DMS 273 (cell line): ENCODE data around the gene RASA4B.
"Not testable (repeated sequence)": the region's sequence is repeated elsewhere in the genome, so short reads cannot be mapped to it uniquely, and the experiment has no call there.

Experiments used
- DNase-seq: peaks from one replicate; lab custom pipeline; 2025; ENCODE audit not compliant: unreplicated experiment; lab: John Stamatoyannopoulos, UW

RASA4B gene

DNA sequence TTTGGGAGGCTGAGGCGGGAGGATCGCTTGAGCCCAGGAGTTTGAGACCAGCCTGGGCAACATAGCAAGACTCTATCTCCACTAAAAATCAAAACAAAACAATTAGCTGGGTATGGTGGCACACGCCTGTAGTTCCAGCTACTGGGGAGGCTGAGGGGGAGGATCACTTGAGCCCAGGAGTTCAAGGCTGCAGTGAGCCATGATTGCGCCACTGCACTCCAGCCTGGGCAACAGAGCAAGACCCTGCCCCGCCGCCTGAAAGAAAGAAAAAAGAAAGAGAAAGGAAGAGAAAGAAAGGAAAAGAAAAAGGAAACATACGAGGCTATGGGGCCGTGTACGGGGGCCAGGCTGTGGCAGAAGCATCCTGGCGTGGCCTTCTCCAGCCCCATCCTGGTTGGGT, 62.6 kb downstream of the RASA4B start:
- DNase-seq, result not testable (repeated sequence)

DNA sequence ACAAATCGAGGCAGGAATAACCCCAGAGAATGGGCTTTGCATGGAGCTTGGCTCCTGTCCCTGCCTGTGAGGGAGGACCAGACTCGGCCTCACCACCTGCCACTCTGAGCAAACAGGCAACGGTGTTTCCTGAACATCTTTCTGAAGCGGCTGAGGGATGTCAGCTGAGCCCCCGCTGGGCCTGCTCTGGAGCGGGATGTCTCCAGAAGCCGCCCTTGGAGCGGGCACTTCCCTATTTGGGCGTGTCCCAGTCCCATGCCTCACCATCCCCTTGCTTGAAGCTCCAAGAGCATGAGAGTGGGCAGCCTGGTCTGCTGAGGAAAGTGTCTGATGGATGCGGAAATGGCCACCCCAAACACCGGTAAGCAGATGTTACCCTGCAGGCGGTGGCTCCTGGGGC, 63.1 kb downstream of the RASA4B start:
- DNase-seq, result peak; percentile 90

DNA sequence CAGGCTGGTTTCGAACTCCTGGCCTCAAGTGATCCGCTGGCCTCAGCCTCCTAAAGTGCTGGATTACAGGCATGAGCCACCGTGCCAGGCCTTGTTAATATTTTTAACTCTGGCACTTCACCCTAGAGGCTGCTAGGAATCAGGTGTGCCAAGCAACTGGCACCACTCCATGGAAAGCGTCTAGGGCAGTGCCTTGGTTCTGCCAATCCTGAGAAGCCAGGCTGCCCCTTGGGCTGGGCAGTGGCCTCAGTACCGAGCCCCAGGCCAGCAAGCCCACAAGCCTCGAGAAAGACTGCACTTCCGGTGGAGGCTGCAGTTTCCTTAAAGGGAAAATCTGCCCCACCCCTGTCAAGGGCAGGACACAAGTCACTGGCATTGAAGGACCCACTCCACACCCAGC, 64.3 kb downstream of the RASA4B start:
- DNase-seq, result no peak

DNA sequence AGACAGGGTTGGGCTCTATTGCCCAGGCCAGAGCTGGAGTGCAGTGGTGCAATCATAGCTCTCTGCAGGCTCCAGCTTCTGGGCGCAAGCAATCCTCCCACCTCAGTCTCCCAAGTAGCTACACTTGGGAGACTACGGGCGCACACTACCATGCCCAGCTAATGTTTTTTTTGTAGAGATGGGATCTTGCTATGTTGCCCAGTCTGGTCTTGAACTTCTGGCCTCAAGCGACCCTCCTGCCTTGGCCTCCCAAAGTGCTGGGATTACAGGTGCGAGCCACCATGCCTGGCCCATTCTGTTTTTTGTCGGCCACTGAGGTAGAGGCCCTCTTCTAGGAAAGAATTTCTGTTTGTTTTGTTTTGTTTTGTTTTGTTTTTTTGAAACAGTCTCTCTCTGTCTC, 65.1 kb downstream of the RASA4B start:
- DNase-seq, result no peak

DNA sequence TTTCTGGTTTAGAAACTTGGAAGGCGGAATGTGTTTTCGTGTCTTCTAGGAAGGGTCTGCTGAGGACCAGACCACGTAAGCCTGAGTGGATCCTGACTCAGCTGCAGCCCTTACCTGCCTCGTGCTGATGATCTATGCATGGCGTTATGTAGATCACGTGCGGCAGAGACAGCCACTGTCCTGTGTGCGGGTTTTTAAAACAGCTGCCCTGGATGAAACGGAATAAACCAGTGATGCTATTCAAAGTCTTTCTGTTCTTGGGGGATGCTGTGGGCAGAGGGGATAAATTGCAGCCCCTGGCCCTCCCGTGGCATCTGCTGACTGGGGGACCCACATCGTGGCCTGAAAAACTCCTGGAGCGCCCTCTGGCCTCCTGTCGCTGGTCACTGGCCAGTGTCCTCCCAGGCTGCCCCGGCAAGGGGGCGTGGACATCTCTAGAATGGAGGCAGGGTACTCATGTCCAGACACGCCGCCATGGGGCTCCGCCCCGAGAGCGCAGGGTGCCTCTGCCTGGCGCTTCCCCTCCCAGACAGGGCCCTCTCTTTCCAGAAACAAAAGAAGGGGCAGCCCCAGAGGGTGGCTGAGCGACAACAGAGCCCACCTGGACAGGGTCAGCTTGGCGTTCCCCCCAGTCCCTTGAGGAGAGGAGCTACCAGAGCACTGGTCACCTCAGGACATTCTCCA, 66.1 kb downstream of the RASA4B start:
- DNase-seq, result no peak

DNA sequence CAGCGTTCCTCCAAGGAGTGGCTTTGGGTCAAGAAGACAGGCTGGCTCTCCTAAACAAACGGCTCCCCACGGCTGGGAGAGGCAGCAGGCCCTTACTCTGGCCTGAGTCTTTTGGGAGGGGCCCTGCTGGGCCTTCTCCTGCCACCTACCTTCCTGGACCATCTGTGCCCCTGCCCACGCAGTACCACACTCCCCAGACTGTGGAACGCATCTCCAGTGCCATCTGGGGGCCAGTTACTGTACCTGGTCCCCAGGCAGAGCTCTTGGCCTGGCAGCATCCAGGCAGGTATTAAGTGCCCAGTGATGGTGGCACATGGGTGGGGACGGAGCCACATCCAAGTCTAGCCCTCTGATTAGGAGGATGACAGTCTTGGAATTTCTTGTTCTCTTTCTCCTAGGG, 67.3 kb downstream of the RASA4B start:
- DNase-seq, result peak; percentile 89

DNA sequence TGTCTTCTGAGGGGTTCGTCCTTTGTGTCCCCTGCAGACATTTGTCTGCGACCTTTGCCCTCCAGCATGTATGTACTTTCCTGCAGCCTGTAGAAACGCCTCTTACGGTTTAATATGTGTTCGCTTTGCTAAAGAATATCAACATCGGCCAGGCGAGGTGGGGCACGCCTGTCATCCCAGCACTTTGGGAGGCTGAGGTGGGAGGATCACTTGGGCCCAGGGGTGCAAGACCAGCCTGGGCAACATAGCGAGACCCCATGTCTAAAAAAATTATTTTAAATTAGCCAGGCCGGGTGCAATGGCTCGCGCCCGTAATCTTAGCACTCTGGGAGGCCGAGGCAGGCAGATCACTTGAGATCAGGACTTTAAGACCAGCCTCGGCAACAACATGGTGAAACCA, 68.4 kb downstream of the RASA4B start:
- DNase-seq, result no peak

DNA sequence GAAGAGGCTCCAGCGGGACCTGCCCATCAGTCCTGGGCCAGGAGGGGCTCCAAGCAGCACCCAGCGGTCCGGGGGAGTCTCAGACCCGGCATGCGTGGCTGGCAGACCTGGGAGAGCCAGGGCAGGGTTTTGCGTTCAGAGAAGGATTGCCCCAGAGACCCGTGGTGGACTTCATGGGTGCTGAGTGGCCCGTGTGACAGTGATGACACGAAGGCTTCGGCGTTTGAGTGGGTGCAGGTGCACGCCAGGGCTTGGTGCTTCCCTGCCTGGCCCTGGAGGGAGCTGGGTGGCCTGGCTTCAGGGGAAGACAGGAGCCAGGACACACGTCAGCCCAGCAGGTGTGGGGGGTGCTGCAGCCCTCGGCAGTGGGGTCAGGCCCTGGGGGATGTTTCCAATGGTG, 70.3 kb downstream of the RASA4B start:
- DNase-seq, result no peak

DNA sequence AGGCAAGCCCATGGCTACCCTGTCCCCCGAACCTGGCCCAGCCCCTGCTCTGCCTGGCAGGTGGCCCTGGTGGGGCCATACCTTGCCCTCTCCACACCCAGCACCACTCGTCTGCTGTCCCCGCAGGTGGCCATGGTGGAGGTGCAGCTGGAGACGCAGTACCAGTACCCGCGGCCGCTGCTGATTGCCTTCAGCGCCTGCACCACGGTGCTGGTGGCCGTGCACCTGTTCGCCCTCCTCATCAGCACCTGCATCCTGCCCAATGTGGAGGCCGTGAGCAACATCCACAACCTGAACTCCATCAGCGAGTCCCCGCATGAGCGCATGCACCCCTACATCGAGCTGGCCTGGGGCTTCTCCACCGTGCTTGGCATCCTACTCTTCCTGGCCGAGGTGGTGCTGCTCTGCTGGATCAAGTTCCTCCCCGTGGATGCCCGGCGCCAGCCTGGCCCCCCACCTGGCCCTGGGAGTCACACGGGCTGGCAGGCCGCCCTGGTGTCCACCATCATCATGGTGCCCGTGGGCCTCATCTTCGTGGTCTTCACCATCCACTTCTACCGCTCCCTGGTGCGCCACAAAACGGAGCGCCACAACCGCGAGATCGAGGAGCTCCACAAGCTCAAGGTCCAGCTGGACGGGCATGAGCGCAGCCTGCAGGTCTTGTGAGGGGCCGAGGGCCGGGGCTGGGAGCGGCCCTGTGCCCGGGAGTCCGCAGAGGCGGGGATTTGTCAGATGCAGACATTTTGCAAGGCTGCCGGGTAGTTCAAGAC, 71.0 kb downstream of the RASA4B start:
- no peak for DNase-seq

DNA sequence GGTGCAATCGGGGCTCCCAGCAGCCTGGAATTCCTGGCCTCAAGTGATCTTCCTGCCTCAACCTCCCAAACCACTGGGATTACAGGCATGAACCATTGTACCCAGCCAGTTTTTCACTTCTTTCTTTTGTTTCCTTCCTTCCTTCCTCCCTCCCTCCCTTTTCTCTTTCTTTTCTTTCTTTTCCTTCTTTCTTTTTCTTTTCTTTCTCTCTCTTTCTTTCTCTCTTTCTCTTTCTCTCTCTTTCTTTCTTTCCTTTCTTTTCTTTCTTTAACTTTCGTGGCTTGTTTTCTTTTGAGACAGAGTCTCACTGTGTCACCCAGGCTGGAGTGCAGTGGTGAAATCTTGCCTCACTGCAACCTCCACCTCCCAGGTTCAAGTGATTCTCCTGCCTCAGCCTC, 71.9 kb downstream of the RASA4B start:
- DNase-seq, result no peak

DNA sequence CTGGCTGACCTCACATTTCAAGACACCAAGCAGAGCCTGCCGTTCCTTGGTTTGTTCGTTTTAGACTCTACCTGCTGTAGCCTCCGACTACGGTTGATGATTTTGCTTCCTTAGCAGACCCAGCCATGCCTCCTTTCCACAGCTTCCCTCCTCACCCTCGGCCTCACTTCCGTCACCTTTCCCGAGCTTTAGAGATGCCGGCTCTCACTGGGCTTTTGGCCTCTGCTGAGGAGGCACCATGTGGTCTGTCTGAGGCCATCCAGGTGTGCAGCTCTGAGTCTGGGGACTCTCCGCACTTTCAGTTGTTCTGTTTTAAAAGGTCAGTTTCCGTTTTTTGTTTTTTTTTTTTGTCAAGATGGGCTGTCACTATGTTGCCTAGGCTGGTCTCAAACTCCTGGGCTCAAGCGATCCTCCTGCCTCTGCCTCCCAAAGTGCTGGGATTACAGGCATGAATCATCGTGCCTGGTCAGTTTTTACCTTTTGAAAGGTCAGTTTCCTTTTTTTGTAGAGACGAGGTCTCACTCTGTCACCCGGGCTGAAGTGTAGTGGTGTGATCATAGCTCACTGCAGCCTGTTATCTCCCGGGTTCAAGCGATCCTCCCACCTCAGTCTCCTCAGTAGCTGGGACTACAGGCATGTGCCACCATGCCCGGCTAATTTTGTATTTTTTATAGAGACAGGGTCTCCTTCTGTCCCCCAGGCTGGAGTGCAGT, 72.5 kb downstream of the RASA4B start:
- DNase-seq, result no peak

DNA sequence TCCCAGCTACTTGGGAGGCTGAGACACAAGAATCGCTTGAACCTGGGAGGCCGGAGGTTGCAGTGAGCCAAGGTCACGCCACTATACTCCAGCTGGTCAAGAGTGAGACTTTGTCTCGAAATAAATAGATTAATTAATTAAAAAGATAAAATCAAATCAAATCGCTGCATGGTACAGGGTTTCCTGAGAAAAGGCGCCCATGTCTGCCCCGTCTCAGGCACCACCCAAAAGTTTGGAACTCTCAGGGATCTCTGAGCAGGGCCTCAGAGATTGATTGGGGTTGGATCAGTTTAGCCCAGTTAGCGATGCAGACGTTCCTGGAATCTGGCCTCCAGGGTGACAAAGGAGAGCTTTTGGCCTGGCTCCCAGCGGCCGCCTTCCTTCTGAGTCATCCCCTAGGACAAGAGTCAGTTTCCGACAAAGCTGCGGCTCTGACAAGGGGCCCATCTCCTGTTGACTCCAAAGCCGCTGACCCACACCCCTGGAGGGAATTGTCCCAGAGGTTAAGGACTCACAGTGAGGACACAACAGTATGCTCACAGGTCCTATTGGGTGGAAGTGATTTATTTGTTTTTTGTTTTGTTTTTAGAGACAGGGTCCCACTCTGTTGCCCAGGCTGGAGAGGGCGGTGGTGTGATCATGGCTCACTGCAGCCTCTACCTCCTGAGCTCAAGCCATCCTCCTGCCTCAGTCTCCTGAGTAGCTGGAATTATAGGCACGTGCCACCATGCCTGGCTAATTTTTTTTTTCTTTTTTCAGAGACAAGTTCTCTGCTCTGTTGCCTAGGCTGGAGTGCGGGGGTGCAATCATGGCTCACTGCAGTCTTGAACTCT, 77.4 kb downstream of the RASA4B start:
- peak; percentile 53 for DNase-seq

DNA sequence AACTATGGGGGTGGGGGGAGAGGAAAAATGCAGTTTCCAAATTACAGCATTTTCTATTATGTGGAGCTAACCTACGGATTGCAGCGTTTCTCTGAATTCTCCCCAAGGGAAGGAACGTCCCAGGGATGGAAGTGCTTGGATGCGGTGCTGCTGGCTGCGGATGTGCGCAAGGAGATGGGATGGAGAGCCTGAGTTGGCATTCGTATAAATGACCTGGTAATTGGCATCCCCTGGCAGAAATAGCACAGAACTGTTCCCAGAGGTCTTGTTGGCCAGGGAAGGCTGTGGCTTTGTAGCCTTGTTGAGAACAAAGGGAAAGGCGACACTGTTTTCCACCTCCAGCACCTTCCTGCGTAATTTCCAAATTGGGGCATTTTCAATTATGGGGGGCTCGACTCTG, 81.5 kb downstream of the RASA4B start:
- no peak for DNase-seq

DNA sequence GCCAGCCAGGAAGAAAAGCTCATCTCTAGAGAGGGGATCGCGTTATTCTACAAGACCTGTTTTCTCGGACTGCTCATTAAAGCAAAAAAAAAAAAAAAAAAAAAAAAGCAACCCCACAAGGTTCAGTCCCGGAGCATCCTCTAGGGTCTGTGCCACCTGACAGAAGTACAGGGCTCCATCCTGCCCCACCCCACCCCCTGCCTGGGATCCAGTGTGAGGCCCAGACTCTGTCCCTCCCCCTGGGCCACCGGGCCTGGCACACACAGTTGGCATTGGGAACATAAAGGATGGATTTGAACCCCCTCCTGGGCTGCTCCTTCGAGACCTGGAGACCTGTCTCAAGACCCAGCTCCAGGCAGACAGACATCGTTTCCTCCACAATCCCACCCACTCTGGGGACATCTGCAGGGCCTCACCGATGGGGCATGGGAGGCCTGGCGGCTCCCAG, 83.5 kb downstream of the RASA4B start:
- DNase-seq, result no peak

DNA sequence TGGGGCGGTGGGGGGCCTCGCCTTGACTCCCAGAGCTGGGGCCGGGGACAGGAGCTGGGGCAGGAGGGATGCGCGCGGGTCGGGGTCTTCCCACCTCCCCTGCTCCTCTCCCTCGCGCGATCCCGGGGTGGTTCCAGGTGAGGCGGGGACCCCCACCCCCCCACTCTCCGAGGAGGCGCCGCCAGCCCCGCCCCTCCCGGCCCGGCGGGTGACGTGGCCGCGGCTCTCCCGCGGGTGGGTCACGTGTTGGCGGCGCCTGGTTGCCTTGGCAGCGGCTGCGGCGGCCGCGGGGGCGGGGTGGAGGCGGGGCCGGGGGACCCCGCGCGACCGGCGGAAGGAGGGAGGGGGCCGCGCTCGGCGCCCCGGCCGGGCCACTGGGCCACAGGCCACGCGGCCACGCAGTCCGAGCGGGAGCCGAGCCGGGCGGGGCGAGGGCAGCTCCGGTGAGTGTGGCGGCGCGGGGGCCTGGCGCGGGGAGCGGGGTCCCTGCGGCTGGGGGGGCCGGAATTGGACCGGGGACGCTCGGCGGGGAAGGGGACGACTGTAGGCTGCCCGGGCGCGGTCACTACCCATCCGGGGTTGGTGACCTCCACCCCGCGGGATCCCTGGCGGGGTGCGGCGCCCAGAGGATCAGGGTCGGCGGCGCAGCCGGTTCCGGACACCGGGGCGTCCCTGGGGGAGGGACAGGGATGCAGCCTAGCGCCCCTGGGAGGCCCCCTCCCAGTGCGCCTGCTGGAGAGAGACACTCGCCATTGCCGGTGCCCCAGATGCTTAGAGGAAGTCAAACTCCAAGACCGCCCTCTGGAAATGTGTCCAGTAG, 84.1 kb downstream of the RASA4B start, which contains the start of gene ORAI2:
ORAI2 (plus strand) TSS at position 357 of the 820 bp plus-strand sequence. CDS start 5,382 bp downstream, outside the sequence.
- peak; percentile 91 for DNase-seq
